Measurements from ENCODE around the gene GPC5. TPM values are rescaled to one million over a fixed set of nuclear protein-coding genes. Genes with fewer than 3 reads are reported as not detected.

Gene GPC5
- total RNA-seq, 2 donors from 2014 or later, result 0.83 to 1.3 TPM

GRCh38 chr13:91576590-91576989, 178.2 kb downstream of the GPC5 start:
- Histone ChIP-seq H3K27me3 (no peaks in the 10 kb centered on the region), H3K36me3 (no peaks in the 10 kb centered on the region), H3K4me1 (no peaks in the 10 kb centered on the region), H3K4me3 (no peak overlapping the region), H3K27ac (no peak overlapping the region), H3K9me3 (peaks cover 0 to 11% of the 10 kb centered on the region in 2 donors)
- no peak for DNase-seq (ENCODE audit: low spot score)
- TF ChIP-seq CTCF (IDR thresholded peaks at IDR 0.05), result no peak

- no peak overlapping the region for H3K27ac ChIP-seq
- no peaks in the 10 kb centered on the region for H3K27me3 ChIP-seq
- no peak overlapping the region for H3K4me3 ChIP-seq
- peaks cover 0 to 11% of the 10 kb centered on the region in 2 donors for H3K9me3 ChIP-seq
- no peak for TF ChIP-seq CTCF (IDR thresholded peaks at IDR 0.05)
- no peaks in the 10 kb centered on the region for H3K4me1 ChIP-seq
- DNase-seq (ENCODE audit: low spot score), result no peak
- no peaks in the 10 kb centered on the region for H3K36me3 ChIP-seq
Measured at GRCh38 chr13:91579320-91579719, 180.9 kb downstream of the GPC5 start.

GRCh38 chr13:91580749-91581148, 182.3 kb downstream of the GPC5 start:
- Histone ChIP-seq H3K27me3 (no peaks in the 10 kb centered on the region), H3K4me3 (no peak overlapping the region), H3K36me3 (no peaks in the 10 kb centered on the region), H3K4me1 (no peaks in the 10 kb centered on the region), H3K9me3 (peaks cover 0 to 11% of the 10 kb centered on the region in 2 donors), H3K27ac (no peak overlapping the region)
- TF ChIP-seq CTCF (IDR thresholded peaks at IDR 0.05), result no peak
- no peak for DNase-seq (ENCODE audit: low spot score)

GRCh38 chr13:91586609-91587008, 188.2 kb downstream of the GPC5 start:
- Histone ChIP-seq H3K27me3 (no peaks in the 10 kb centered on the region), H3K27ac (no peak overlapping the region), H3K9me3 (no peaks in the 10 kb centered on the region), H3K36me3 (no peaks in the 10 kb centered on the region), H3K4me1 (no peaks in the 10 kb centered on the region), H3K4me3 (no peak overlapping the region)
- DNase-seq (ENCODE audit: low spot score), result no peak
- TF ChIP-seq CTCF (IDR thresholded peaks at IDR 0.05), result no peak

DNA sequence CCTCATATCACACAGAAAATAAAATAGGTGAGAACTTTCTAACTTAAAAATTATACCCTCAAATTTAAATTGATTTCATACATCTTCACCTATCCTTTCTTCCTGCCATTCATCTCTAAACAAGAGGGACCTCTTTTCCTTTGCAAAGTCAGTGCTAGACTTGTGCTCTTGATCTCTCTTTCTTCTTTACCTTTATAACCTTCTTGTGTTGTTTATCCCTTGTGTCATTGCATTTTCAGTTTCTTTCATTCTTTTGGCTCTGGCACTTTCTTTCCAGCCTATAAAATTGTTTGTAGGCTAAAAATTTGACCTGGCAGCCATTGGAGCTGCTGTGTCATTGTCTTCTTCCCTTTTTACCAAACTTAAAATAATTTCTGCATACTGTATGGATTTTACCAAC, 190.1 kb downstream of the GPC5 start:
- Histone ChIP-seq H3K27ac (no peak overlapping the region), H3K9me3 (no peaks in the 10 kb centered on the region), H3K4me3 (no peak overlapping the region), H3K36me3 (no peaks in the 10 kb centered on the region), H3K4me1 (no peaks in the 10 kb centered on the region), H3K27me3 (no peaks in the 10 kb centered on the region)
- no peak for TF ChIP-seq CTCF (IDR thresholded peaks at IDR 0.05)
- DNase-seq (ENCODE audit: low spot score), result no peak

Measured in right atrium auricular region (tissue), 2 donors.